GM12878 (cell line): ENCODE data around the gene RPS6KA3.

Source experiments
- EZH2 ChIP-seq: IDR thresholded peaks from 2 replicates; pipeline ENCODE4 v1.6.1; 2012; ENCODE audit warnings: low read depth, mild to moderate bottlenecking, control low read depth, inconsistent platforms, low read length, borderline replicate concordance; ENCODE audit not compliant: control insufficient read depth
- POLR2AphosphoS5 ChIP-seq: IDR thresholded peaks from 2 replicates; pipeline ENCODE4 v1.6.1; 2011; ENCODE audit warnings: mild to moderate bottlenecking, low read length, inconsistent platforms
- SUZ12 ChIP-seq: fragments of 200-600 bp; sonication (generic); IDR thresholded peaks from one replicate; pipeline ENCODE4 v1.6.1; 2018; ENCODE audit warnings: antibody characterized with exemption, mild to moderate bottlenecking; ENCODE audit not compliant: unreplicated experiment
- TF ChIP-seq, protein P1 (sequence below): IDR thresholded peaks from 2 replicates; pipeline ENCODE4 v1.6.1; 2011; ENCODE audit warnings: borderline replicate concordance, low read depth, mild to moderate bottlenecking, moderate library complexity, low read length; ENCODE audit not compliant: insufficient read depth, poor library complexity, severe bottlenecking
- TF ChIP-seq, protein P2 (sequence below), 3 experiments: IDR thresholded peaks in 2 of 3; conservative IDR thresholded peaks in 1 of 3; 2 replicates each; pipeline ENCODE4 v1.5.1; 2011; ENCODE audit warnings: low read depth in 3 of 3, low read length in 3 of 3, mild to moderate bottlenecking in 3 of 3, control low read depth in 2 of 3, moderate library complexity in 2 of 3, inconsistent platforms in 1 of 3, mixed read lengths in 1 of 3; ENCODE audit not compliant: control insufficient read depth in 2 of 3, insufficient read depth in 1 of 3; ENCODE audit errors: extremely low read depth in 1 of 3
- TF ChIP-seq, protein P3 (sequence below): IDR thresholded peaks from 2 replicates; pipeline ENCODE4 v1.6.1; 2012; ENCODE audit warnings: low read depth, low read length, improper control_type of control experiment

DNA sequence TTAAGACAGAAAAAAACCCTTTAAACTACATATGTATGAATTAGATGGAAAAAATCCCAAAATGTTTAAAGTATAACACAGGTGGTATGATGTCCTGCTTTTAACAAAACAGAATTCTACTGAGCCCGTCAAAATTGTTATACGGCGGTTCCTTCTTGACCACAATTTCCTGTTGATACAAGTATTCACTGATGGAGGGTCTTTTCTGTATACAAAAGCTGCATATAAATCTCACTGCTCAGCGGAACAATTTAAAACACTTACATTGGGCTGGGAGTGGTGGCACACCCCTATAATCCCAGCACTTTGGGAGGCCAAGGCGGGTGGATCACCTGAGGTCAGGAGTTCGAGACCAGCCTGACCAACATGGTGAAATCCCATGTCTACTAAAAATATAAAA is 62.4 kb downstream of the RPS6KA3 start:
- TF ChIP-seq, protein P1, sequence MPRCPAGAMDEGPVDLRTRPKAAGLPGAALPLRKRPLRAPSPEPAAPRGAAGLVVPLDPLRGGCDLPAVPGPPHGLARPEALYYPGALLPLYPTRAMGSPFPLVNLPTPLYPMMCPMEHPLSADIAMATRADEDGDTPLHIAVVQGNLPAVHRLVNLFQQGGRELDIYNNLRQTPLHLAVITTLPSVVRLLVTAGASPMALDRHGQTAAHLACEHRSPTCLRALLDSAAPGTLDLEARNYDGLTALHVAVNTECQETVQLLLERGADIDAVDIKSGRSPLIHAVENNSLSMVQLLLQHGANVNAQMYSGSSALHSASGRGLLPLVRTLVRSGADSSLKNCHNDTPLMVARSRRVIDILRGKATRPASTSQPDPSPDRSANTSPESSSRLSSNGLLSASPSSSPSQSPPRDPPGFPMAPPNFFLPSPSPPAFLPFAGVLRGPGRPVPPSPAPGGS, result no peak
- TF ChIP-seq, protein P2, sequence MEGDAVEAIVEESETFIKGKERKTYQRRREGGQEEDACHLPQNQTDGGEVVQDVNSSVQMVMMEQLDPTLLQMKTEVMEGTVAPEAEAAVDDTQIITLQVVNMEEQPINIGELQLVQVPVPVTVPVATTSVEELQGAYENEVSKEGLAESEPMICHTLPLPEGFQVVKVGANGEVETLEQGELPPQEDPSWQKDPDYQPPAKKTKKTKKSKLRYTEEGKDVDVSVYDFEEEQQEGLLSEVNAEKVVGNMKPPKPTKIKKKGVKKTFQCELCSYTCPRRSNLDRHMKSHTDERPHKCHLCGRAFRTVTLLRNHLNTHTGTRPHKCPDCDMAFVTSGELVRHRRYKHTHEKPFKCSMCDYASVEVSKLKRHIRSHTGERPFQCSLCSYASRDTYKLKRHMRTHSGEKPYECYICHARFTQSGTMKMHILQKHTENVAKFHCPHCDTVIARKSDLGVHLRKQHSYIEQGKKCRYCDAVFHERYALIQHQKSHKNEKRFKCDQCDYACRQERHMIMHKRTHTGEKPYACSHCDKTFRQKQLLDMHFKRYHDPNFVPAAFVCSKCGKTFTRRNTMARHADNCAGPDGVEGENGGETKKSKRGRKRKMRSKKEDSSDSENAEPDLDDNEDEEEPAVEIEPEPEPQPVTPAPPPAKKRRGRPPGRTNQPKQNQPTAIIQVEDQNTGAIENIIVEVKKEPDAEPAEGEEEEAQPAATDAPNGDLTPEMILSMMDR (IDR thresholded peaks at IDR 0.05 in 2 of 3, conservative IDR thresholded peaks at IDR 0.05 in 1 of 3; ENCODE audit: control insufficient read depth in 2 of 3, extremely low read depth in 1 of 3, insufficient read depth in 1 of 3, low read depth in 3 of 3, low read length in 3 of 3), result no peak
- TF ChIP-seq SUZ12, result no peak
- TF ChIP-seq EZH2, result no peak
- no peak for TF ChIP-seq POLR2AphosphoS5
- TF ChIP-seq, protein P3, sequence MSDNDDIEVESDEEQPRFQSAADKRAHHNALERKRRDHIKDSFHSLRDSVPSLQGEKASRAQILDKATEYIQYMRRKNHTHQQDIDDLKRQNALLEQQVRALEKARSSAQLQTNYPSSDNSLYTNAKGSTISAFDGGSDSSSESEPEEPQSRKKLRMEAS, result no peak
